C4-2B (cell line): ENCODE data around the gene GPX8.

Experiments used
- ZFX ChIP-seq: fragments of 450-650 bp; IDR thresholded peaks from 2 replicates; pipeline ENCODE4 v1.6.1; 2017
- TF ChIP-seq, protein P1 (sequence below): fragments of 450-650 bp; conservative IDR thresholded peaks from 2 replicates; pipeline ENCODE4 v1.5.1; 2017; ENCODE audit warnings: mild to moderate bottlenecking

DNA sequence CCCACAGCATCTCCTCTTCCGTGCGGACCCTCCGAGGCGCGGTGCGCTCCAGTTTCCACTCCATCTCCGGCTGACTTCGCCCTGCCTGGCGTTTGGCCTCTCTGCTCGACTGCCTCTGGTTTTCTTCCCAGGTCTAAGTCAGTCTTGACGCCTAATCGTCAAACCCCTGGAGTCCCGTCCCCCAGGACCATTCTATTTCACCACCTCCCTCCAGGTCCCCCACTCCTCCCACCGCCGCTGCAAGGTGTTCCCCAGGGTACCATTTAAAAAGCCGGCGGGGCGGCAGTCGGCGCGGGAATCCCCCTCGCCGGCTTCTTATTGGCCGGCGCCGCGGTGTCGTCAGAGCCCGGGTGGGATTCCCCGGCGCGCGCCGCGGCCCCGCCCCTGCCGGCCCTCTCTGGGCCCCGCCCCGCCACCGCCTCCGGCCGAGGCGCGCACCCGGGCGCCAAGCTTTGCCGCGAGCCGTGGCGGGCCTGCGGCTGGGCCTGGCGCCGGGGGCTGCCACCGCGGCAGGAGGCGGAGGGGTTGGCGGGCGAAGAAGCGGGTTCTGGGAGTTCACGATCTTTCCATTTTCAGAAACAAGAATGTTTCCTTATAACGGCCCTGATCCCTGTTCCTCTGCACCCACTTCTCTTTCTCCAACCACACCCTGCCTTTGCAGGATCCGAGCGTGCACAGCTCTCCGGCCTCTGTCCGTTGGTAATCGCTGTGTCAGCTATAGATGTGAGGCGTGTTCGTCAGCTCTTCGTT lies 13.1 kb downstream of the GPX8 start, which contains the start of gene CDC20B:
- TF ChIP-seq, protein P1, sequence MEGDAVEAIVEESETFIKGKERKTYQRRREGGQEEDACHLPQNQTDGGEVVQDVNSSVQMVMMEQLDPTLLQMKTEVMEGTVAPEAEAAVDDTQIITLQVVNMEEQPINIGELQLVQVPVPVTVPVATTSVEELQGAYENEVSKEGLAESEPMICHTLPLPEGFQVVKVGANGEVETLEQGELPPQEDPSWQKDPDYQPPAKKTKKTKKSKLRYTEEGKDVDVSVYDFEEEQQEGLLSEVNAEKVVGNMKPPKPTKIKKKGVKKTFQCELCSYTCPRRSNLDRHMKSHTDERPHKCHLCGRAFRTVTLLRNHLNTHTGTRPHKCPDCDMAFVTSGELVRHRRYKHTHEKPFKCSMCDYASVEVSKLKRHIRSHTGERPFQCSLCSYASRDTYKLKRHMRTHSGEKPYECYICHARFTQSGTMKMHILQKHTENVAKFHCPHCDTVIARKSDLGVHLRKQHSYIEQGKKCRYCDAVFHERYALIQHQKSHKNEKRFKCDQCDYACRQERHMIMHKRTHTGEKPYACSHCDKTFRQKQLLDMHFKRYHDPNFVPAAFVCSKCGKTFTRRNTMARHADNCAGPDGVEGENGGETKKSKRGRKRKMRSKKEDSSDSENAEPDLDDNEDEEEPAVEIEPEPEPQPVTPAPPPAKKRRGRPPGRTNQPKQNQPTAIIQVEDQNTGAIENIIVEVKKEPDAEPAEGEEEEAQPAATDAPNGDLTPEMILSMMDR: no peak
- TF ChIP-seq ZFX: no peak
